Measurements from ENCODE around the gene CIC. TPM values are rescaled to one million over a fixed set of nuclear protein-coding genes. Genes with fewer than 3 reads are reported as not detected.

CIC gene
- total RNA-seq, 1 donor from 2014 or later: 10.4 TPM

- no peaks in the 10 kb centered on the region for H3K27me3 ChIP-seq (ENCODE audit: control insufficient read depth in 3 of 3, insufficient read depth in 3 of 3, low read length in 3 of 3)
- H3K36me3 ChIP-seq (ENCODE audit: control insufficient read depth in 3 of 3, insufficient read depth in 3 of 3, low read length in 3 of 3): peaks cover 24 to 39% (median 24%) of the 10 kb centered on the region in 3 donors
- H3K9ac ChIP-seq (ENCODE audit: low read depth in 1 of 3, low read length in 3 of 3): peak overlapping the region in 2 of 3 donors; percentile 43 to 72
- no peak overlapping the region for H3K4me3 ChIP-seq (ENCODE audit: low read length in 3 of 3)
- H3K27ac ChIP-seq (ENCODE audit: low read depth, low read length): no peak overlapping the region
- no peaks in the 10 kb centered on the region for H3K9me3 ChIP-seq (ENCODE audit: control insufficient read depth in 3 of 3, low read length in 3 of 3)
- peaks cover 59 to 84% (median 80%) of the 10 kb centered on the region in 3 donors for H3K4me1 ChIP-seq (ENCODE audit: control insufficient read depth in 3 of 3, insufficient read depth in 3 of 3, low read length in 3 of 3)
Measured at GRCh38 chr19:42274065-42274682, 5.1 kb downstream of the CIC start.

- Histone ChIP-seq H3K27me3 (ENCODE audit: control insufficient read depth in 3 of 3, insufficient read depth in 3 of 3, low read length in 3 of 3) (no peaks in the 10 kb centered on the region), H3K36me3 (ENCODE audit: control insufficient read depth in 3 of 3, insufficient read depth in 3 of 3, low read length in 3 of 3) (peaks cover 24 to 39% (median 24%) of the 10 kb centered on the region in 3 donors), H3K4me3 (ENCODE audit: low read length in 3 of 3) (peak overlapping the region in 1 of 3 donors; percentile 22), H3K9ac (ENCODE audit: low read depth in 1 of 3, low read length in 3 of 3) (peak overlapping the region; percentile 43 to 72 (median 45)), H3K27ac (ENCODE audit: low read depth, low read length) (no peak overlapping the region), H3K9me3 (ENCODE audit: control insufficient read depth in 3 of 3, low read length in 3 of 3) (no peaks in the 10 kb centered on the region), H3K4me1 (ENCODE audit: control insufficient read depth in 3 of 3, insufficient read depth in 3 of 3, low read length in 3 of 3) (peaks cover 57 to 84% (median 78%) of the 10 kb centered on the region in 3 donors)
Measured at GRCh38 chr19:42275103-42275502, 6.1 kb downstream of the CIC start.

- Histone ChIP-seq H3K4me3 (ENCODE audit: low read length in 3 of 3) (no peak overlapping the region), H3K9me3 (ENCODE audit: control insufficient read depth in 3 of 3, low read length in 3 of 3) (no peaks in the 10 kb centered on the region), H3K36me3 (ENCODE audit: control insufficient read depth in 3 of 3, insufficient read depth in 3 of 3, low read length in 3 of 3) (peaks cover 24 to 39% (median 24%) of the 10 kb centered on the region in 3 donors), H3K4me1 (ENCODE audit: control insufficient read depth in 3 of 3, insufficient read depth in 3 of 3, low read length in 3 of 3) (peaks cover 53 to 80% (median 78%) of the 10 kb centered on the region in 3 donors), H3K9ac (ENCODE audit: low read depth in 1 of 3, low read length in 3 of 3) (peak overlapping the region in 2 of 3 donors; percentile 45 to 72), H3K27ac (ENCODE audit: low read depth, low read length) (no peak overlapping the region), H3K27me3 (ENCODE audit: control insufficient read depth in 3 of 3, insufficient read depth in 3 of 3, low read length in 3 of 3) (no peaks in the 10 kb centered on the region)
Measured at GRCh38 chr19:42275517-42275916, 6.5 kb downstream of the CIC start.

GRCh38 chr19:42276284-42276683 lies 7.2 kb downstream of the CIC start:
- Histone ChIP-seq H3K36me3 (ENCODE audit: control insufficient read depth in 3 of 3, insufficient read depth in 3 of 3, low read length in 3 of 3) (peaks cover 24 to 38% (median 24%) of the 10 kb centered on the region in 3 donors), H3K27ac (ENCODE audit: low read depth, low read length) (no peak overlapping the region), H3K4me3 (ENCODE audit: low read length in 3 of 3) (no peak overlapping the region), H3K27me3 (ENCODE audit: control insufficient read depth in 3 of 3, insufficient read depth in 3 of 3, low read length in 3 of 3) (no peaks in the 10 kb centered on the region), H3K9ac (ENCODE audit: low read depth in 1 of 3, low read length in 3 of 3) (peak overlapping the region in 1 of 3 donors; percentile 2), H3K9me3 (ENCODE audit: control insufficient read depth in 3 of 3, low read length in 3 of 3) (no peaks in the 10 kb centered on the region), H3K4me1 (ENCODE audit: control insufficient read depth in 3 of 3, insufficient read depth in 3 of 3, low read length in 3 of 3) (peaks cover 49 to 75% (median 75%) of the 10 kb centered on the region in 3 donors)

GRCh38 chr19:42276821-42277220 lies 7.8 kb downstream of the CIC start:
- peaks cover 51 to 75% (median 75%) of the 10 kb centered on the region in 3 donors for H3K4me1 ChIP-seq (ENCODE audit: control insufficient read depth in 3 of 3, insufficient read depth in 3 of 3, low read length in 3 of 3)
- H3K27ac ChIP-seq (ENCODE audit: low read depth, low read length): peak overlapping the region; percentile 92
- peaks cover 24 to 33% (median 24%) of the 10 kb centered on the region in 3 donors for H3K36me3 ChIP-seq (ENCODE audit: control insufficient read depth in 3 of 3, insufficient read depth in 3 of 3, low read length in 3 of 3)
- peak overlapping the region in 2 of 3 donors; percentile 8 to 85 for H3K9ac ChIP-seq (ENCODE audit: low read depth in 1 of 3, low read length in 3 of 3)
- H3K9me3 ChIP-seq (ENCODE audit: control insufficient read depth in 3 of 3, low read length in 3 of 3): no peaks in the 10 kb centered on the region
- H3K27me3 ChIP-seq (ENCODE audit: control insufficient read depth in 3 of 3, insufficient read depth in 3 of 3, low read length in 3 of 3): no peaks in the 10 kb centered on the region
- no peak overlapping the region for H3K4me3 ChIP-seq (ENCODE audit: low read length in 3 of 3)

GRCh38 chr19:42277821-42278451 lies 8.9 kb downstream of the CIC start:
- H3K27me3 ChIP-seq (ENCODE audit: control insufficient read depth in 3 of 3, insufficient read depth in 3 of 3, low read length in 3 of 3): no peaks in the 10 kb centered on the region
- peak overlapping the region; percentile 66 to 85 (median 74) for H3K9ac ChIP-seq (ENCODE audit: low read depth in 1 of 3, low read length in 3 of 3)
- H3K4me3 ChIP-seq (ENCODE audit: low read length in 3 of 3): peak overlapping the region; percentile 38 to 49 (median 42)
- H3K27ac ChIP-seq (ENCODE audit: low read depth, low read length): peak overlapping the region; percentile 92
- H3K4me1 ChIP-seq (ENCODE audit: control insufficient read depth in 3 of 3, insufficient read depth in 3 of 3, low read length in 3 of 3): peaks cover 61 to 76% (median 75%) of the 10 kb centered on the region in 3 donors
- no peaks in the 10 kb centered on the region for H3K9me3 ChIP-seq (ENCODE audit: control insufficient read depth in 3 of 3, low read length in 3 of 3)
- peaks cover 19 to 24% (median 20%) of the 10 kb centered on the region in 3 donors for H3K36me3 ChIP-seq (ENCODE audit: control insufficient read depth in 3 of 3, insufficient read depth in 3 of 3, low read length in 3 of 3)

- Histone ChIP-seq H3K4me1 (ENCODE audit: control insufficient read depth in 3 of 3, insufficient read depth in 3 of 3, low read length in 3 of 3) (peaks cover 66 to 83% (median 79%) of the 10 kb centered on the region in 3 donors), H3K4me3 (ENCODE audit: low read length in 3 of 3) (peak overlapping the region; percentile 38 to 49 (median 42)), H3K27me3 (ENCODE audit: control insufficient read depth in 3 of 3, insufficient read depth in 3 of 3, low read length in 3 of 3) (no peaks in the 10 kb centered on the region), H3K9ac (ENCODE audit: low read depth in 1 of 3, low read length in 3 of 3) (peak overlapping the region; percentile 44 to 85 (median 72)), H3K9me3 (ENCODE audit: control insufficient read depth in 3 of 3, low read length in 3 of 3) (no peaks in the 10 kb centered on the region), H3K36me3 (ENCODE audit: control insufficient read depth in 3 of 3, insufficient read depth in 3 of 3, low read length in 3 of 3) (peaks cover 14 to 17% (median 17%) of the 10 kb centered on the region in 3 donors), H3K27ac (ENCODE audit: low read depth, low read length) (peak overlapping the region; percentile 92)
Measured at GRCh38 chr19:42278452-42279154, 9.6 kb downstream of the CIC start.

- peaks cover 8 to 10% (median 10%) of the 10 kb centered on the region in 3 donors for H3K36me3 ChIP-seq (ENCODE audit: control insufficient read depth in 3 of 3, insufficient read depth in 3 of 3, low read length in 3 of 3)
- H3K27me3 ChIP-seq (ENCODE audit: control insufficient read depth in 3 of 3, insufficient read depth in 3 of 3, low read length in 3 of 3): no peaks in the 10 kb centered on the region
- peaks cover 66 to 82% (median 75%) of the 10 kb centered on the region in 3 donors for H3K4me1 ChIP-seq (ENCODE audit: control insufficient read depth in 3 of 3, insufficient read depth in 3 of 3, low read length in 3 of 3)
- peak overlapping the region in 2 of 3 donors; percentile 72 to 85 for H3K9ac ChIP-seq (ENCODE audit: low read depth in 1 of 3, low read length in 3 of 3)
- H3K4me3 ChIP-seq (ENCODE audit: low read length in 3 of 3): peak overlapping the region; percentile 82 to 88 (median 86)
- H3K27ac ChIP-seq (ENCODE audit: low read depth, low read length): peak overlapping the region; percentile 92
- no peaks in the 10 kb centered on the region for H3K9me3 ChIP-seq (ENCODE audit: control insufficient read depth in 3 of 3, low read length in 3 of 3)
Measured at GRCh38 chr19:42279155-42279901, 10.3 kb downstream of the CIC start.
